CD8-positive, alpha-beta memory T cell (primary cell): Measurements from ENCODE around the gene XAGE1B. TPM values are rescaled to one million over a fixed set of nuclear protein-coding genes. Genes with fewer than 3 reads are reported as not detected.
"Not testable (repeated sequence)": the region's sequence is repeated elsewhere in the genome, so short reads cannot be mapped to it uniquely, and the experiment has no call there.

ENCODE experiments used
- CTCF ChIA-PET: fragments of 350-600 bp; sonication (Branson Sonifier 250); formaldehyde crosslinking; loops from one replicate; lab custom pipeline; 2021; ENCODE audit warnings: antibody characterized with exemption; lab: Charles Lee
- POLR2A ChIA-PET: fragments of 350-600 bp; sonication (Branson Sonifier 250); formaldehyde crosslinking; loops from one replicate; lab custom pipeline; 2021; ENCODE audit warnings: antibody characterized with exemption; lab: Charles Lee
- DNase-seq, 5 donors: peaks; one replicate each; pipeline versions ENCODE4 v3.0.0 to v3.0.0-alpha.2; 2020 to 2022; ENCODE audit warnings: mixed read lengths in 1 of 5
- H3K27ac ChIP-seq: one replicate; pipeline ENCODE4 v1.7.0; 2013; ENCODE audit warnings: low read depth, mild to moderate bottlenecking, low read length, moderate library complexity
- H3K27me3 ChIP-seq: 2 replicates; pipeline ENCODE4 v1.7.0; 2013; ENCODE audit warnings: low read length, mild to moderate bottlenecking; ENCODE audit not compliant: insufficient read depth, poor library complexity, severe bottlenecking
- H3K36me3 ChIP-seq: 2 replicates; pipeline ENCODE4 v1.7.0; 2013; ENCODE audit warnings: mild to moderate bottlenecking, low read length, moderate library complexity; ENCODE audit not compliant: insufficient read depth
- H3K4me1 ChIP-seq: 2 replicates; pipeline ENCODE4 v1.7.0; 2013; ENCODE audit warnings: mild to moderate bottlenecking, low read length, moderate library complexity; ENCODE audit not compliant: insufficient read depth
- H3K4me3 ChIP-seq: 2 replicates; pipeline ENCODE4 v1.7.0; 2013; ENCODE audit warnings: mild to moderate bottlenecking, low read length
- H3K9me3 ChIP-seq: 2 replicates; pipeline ENCODE4 v1.7.0; 2013; ENCODE audit warnings: mild to moderate bottlenecking, low read length
- H3K27ac Mint-ChIP-seq, 8 donors: one replicate each; pipeline ENCODE4 v1.8.0; 2020 to 2021; ENCODE audit warnings: mixed read lengths in 8 of 8, mild to moderate bottlenecking in 6 of 8, inconsistent platforms in 3 of 8, moderate library complexity in 3 of 8
- H3K27me3 Mint-ChIP-seq, 2 donors: one replicate each; pipeline ENCODE4 v1.8.0; 2020 to 2021; ENCODE audit warnings: mixed read lengths in 2 of 2, mild to moderate bottlenecking in 1 of 2, moderate library complexity in 1 of 2
- H3K36me3 Mint-ChIP-seq, 3 donors: one replicate each; pipeline ENCODE4 v1.8.0; 2020 to 2021; ENCODE audit warnings: mixed read lengths in 3 of 3, inconsistent platforms in 1 of 3, mild to moderate bottlenecking in 1 of 3
- H3K4me1 Mint-ChIP-seq, 3 donors: one replicate each; pipeline ENCODE4 v1.8.0; 2020 to 2021; ENCODE audit warnings: mixed read lengths in 3 of 3, inconsistent platforms in 1 of 3, mild to moderate bottlenecking in 1 of 3
- H3K4me3 Mint-ChIP-seq, 7 donors: one replicate each; pipeline ENCODE4 v1.8.0; 2020 to 2021; ENCODE audit warnings: mixed read lengths in 7 of 7, mild to moderate bottlenecking in 6 of 7, moderate library complexity in 4 of 7, inconsistent platforms in 2 of 7
- H3K9me3 Mint-ChIP-seq, 5 donors: one replicate each; pipeline ENCODE4 v1.8.0; 2020 to 2022; ENCODE audit warnings: mixed read lengths in 5 of 5, mild to moderate bottlenecking in 3 of 5, moderate library complexity in 2 of 5, inconsistent platforms in 1 of 5
- polyA plus RNA-seq: library from polyadenylated mRNA; unstranded; fragments of 300-500 nt; fragmentation: Illumina TruSeq; gene quantifications from one replicate; pipeline ENCODE4 v1.2.3, GENCODE V29; 2021
- total RNA-seq, 2 experiments: library from RNA; stranded (reverse); gene quantifications; one replicate each; pipeline ENCODE4 v1.2.3, GENCODE V29; 2021

The XAGE1B gene
- total and polyA plus RNA-seq, 3 experiments from 2014 or later = not detected

GRCh38 chrX:52495545-52496418 is 21.1 kb downstream of the XAGE1B start, which contains the start of gene XAGE1A:
Gene XAGE1A (plus strand): TSS chrX:52495808. CDS start chrX:52497362, 1,554 bp downstream.
- H3K36me3 Mint-ChIP-seq, H3K36me3 ChIP-seq, POLR2A ChIA-PET, H3K27me3 ChIP-seq, H3K9me3 ChIP-seq, H3K27me3 Mint-ChIP-seq, H3K27ac Mint-ChIP-seq, DNase-seq, CTCF ChIA-PET, H3K4me3 ChIP-seq, H3K4me1 Mint-ChIP-seq, H3K4me1 ChIP-seq, H3K27ac ChIP-seq, H3K4me3 Mint-ChIP-seq, H3K9me3 Mint-ChIP-seq: not testable (repeated sequence)

GRCh38 chrX:52471301-52471700 is 45.6 kb downstream of the XAGE1B start:
- H3K27ac Mint-ChIP-seq, H3K27ac ChIP-seq, H3K4me3 Mint-ChIP-seq, H3K4me3 ChIP-seq, DNase-seq, H3K9me3 ChIP-seq, H3K9me3 Mint-ChIP-seq, POLR2A ChIA-PET, H3K27me3 ChIP-seq, H3K36me3 ChIP-seq, H3K4me1 ChIP-seq, H3K4me1 Mint-ChIP-seq, H3K36me3 Mint-ChIP-seq, CTCF ChIA-PET: not testable (repeated sequence)
- H3K27me3 Mint-ChIP-seq = peaks cover 3 to 12% of the 10 kb centered on the region in 2 donors

Other genes starting within 250 kb of the XAGE1B start
- gene XAGE2, start 148.0 kb downstream of the XAGE1B start, total RNA-seq = not detected
- not detected for gene XAGE2, start 148.0 kb downstream of the XAGE1B start, polyA plus RNA-seq
- gene XAGE1A, start 21.3 kb downstream of the XAGE1B start, total RNA-seq = not detected
- not detected for gene XAGE1A, start 21.3 kb downstream of the XAGE1B start, polyA plus RNA-seq
- not detected for gene SSX7, start 137.8 kb upstream of the XAGE1B start, total RNA-seq
- not detected for gene SSX7, start 137.8 kb upstream of the XAGE1B start, polyA plus RNA-seq
- gene SSX2, start 190.1 kb upstream of the XAGE1B start, total RNA-seq = not detected
- not detected for gene SSX2, start 190.1 kb upstream of the XAGE1B start, polyA plus RNA-seq
- gene SSX2B, start 234.2 kb upstream of the XAGE1B start, total RNA-seq = not detected
- gene SSX2B, start 234.2 kb upstream of the XAGE1B start, polyA plus RNA-seq = not detected